CD1c-positive myeloid dendritic cell (primary cell): ENCODE measurements around the gene JAKMIP2.

ENCODE experiments used
- DNase-seq: peaks from one replicate; pipeline ENCODE4 v3.0.0-alpha.2; 2016; ENCODE audit errors: extremely low spot score

JAKMIP2 gene

GRCh38 chr5:147699496-147700088, 82.9 kb downstream of the JAKMIP2 start:
- DNase-seq = no peak

GRCh38 chr5:147697380-147697779, 85.1 kb downstream of the JAKMIP2 start:
- no peak for DNase-seq

GRCh38 chr5:147694772-147695171, 87.8 kb downstream of the JAKMIP2 start:
- no peak for DNase-seq

GRCh38 chr5:147693233-147693632, 89.3 kb downstream of the JAKMIP2 start:
- DNase-seq = no peak

GRCh38 chr5:147691130-147691529, 91.4 kb downstream of the JAKMIP2 start:
- no peak for DNase-seq

GRCh38 chr5:147690595-147690994, 91.9 kb downstream of the JAKMIP2 start:
- DNase-seq = no peak

- DNase-seq = no peak
These were observed 93.1 kb downstream of the JAKMIP2 start for GRCh38 chr5:147689426-147689825.

GRCh38 chr5:147688656-147689356, 93.7 kb downstream of the JAKMIP2 start:
- no peak for DNase-seq

- DNase-seq = no peak
These were observed 95.4 kb downstream of the JAKMIP2 start for GRCh38 chr5:147687118-147687517.

GRCh38 chr5:147686421-147686820, 96.1 kb downstream of the JAKMIP2 start:
- no peak for DNase-seq

- DNase-seq = no peak
These were observed 96.5 kb downstream of the JAKMIP2 start for GRCh38 chr5:147685993-147686392.

GRCh38 chr5:147675168-147675567, 107.4 kb downstream of the JAKMIP2 start:
- DNase-seq = no peak

- DNase-seq = no peak
These were observed 108.1 kb downstream of the JAKMIP2 start for GRCh38 chr5:147674411-147674810.

GRCh38 chr5:147673791-147674190, 108.7 kb downstream of the JAKMIP2 start:
- DNase-seq = no peak

GRCh38 chr5:147673266-147673665, 109.3 kb downstream of the JAKMIP2 start:
- DNase-seq = no peak

GRCh38 chr5:147671365-147671764, 111.2 kb downstream of the JAKMIP2 start:
- DNase-seq = no peak

- no peak for DNase-seq
These were observed 111.7 kb downstream of the JAKMIP2 start for GRCh38 chr5:147670815-147671214.

GRCh38 chr5:147669169-147669869, 113.2 kb downstream of the JAKMIP2 start:
- no peak for DNase-seq

- DNase-seq = no peak
These were observed 114.1 kb downstream of the JAKMIP2 start for GRCh38 chr5:147668385-147668784.

- DNase-seq = no peak
These were observed 115.2 kb downstream of the JAKMIP2 start for GRCh38 chr5:147667363-147667762.

GRCh38 chr5:147666419-147666818, 116.1 kb downstream of the JAKMIP2 start:
- DNase-seq = no peak

GRCh38 chr5:147661541-147661940, 121.0 kb downstream of the JAKMIP2 start:
- DNase-seq = no peak
